ENCODE results near the gene SIK2.
"Not testable (repeated sequence)": the region's sequence is repeated elsewhere in the genome, so short reads cannot be mapped to it uniquely, and the experiment has no call there.

SIK2 gene

GRCh38 chr11:111765320-111765983 lies 163.2 kb downstream of the SIK2 start:
- no peak for DNase-seq

- DNase-seq, result peak; percentile 63 to 72
These were observed 164.0 kb downstream of the SIK2 start, which contains the start of gene PPP2R1B for GRCh38 chr11:111765984-111766833. PPP2R1B (minus strand) TSS chr11:111766389; CDS start chr11:111766361, 28 bp downstream.

GRCh38 chr11:111766834-111767142 lies 164.5 kb downstream of the SIK2 start:
- no peak for DNase-seq

DNA sequence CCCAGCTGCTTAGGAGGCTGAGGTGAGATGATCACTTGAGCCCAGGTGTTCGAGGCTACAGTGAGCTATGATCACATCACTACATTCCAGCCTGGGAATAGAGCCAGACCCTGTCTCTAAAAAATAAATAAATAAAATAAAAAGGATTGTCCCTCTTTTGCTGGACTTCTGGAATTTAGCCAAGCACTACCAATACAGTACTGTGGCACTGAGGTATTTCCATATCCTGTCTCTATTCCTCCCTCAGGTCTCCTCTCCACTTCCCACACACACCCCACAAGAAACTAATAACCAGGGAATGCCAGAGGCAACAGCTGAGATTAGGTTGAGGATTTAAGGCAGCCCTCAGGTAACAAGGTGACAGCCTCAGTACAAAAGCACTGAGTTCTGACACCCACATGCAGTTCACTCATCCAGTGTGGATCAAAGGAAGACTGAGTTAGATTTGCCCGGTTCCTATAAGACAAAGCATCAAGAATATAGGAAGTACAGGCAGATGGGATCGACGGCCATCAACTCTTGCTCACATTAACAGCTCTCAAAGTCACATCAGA lies 168.4 kb downstream of the SIK2 start:
- DNase-seq, result no peak

DNA sequence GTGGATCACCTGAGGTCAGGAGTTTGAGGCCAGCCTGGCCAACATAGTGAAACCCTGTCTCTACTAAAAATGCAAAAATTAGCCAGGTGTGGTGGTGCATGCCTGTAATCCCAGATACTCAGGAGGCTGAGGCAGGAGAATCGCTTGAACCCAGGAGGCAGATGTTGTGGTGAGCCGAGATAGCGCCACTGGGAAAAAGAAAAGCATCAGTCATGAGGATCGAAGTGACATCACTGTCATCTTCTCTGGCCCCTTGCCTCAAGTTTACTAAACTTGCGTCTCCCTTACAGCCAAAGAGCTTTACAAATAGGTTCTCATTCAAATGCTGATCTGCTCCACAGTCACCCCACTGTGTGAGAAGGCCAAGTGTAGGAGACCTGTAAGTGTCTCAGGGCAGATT lies 169.0 kb downstream of the SIK2 start:
- DNase-seq, result not testable (repeated sequence)

- no peak for DNase-seq
These were observed 170.3 kb downstream of the SIK2 start for GRCh38 chr11:111772535-111772934.

GRCh38 chr11:111774955-111775710 lies 172.9 kb downstream of the SIK2 start:
- no peak for DNase-seq

DNA sequence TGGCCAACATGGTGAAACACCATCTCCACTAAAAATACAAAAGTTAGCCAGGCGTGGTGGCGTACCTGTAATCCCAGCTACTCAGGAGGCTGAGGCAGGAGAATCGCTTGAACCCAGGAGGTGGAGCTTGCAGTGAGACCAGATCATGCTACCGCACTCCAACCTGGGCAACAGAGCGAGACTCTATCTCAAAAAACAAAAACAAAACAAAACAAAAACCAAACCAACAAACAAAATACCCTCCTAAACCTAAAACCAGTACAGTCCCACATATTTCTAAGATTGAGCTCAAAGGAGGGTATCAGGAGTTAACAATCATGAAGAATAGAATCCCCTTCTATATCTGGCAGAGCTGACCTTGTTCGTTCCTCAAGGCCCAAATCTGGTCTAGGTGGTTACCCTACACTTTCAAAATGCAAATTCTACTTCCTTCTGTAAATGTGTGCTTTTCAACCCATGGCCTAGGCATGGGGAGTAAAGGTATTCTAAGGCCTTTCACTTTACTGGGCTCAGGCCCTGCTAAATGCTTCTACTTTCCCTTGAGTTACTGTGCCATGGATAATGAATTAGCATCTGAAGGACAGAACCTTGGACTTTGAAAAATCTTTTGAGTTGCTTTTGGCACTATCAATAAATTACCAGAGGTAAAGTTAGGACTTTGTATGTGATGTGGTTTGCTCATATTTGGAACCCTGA lies 174.3 kb downstream of the SIK2 start:
- DNase-seq, result no peak

DNA sequence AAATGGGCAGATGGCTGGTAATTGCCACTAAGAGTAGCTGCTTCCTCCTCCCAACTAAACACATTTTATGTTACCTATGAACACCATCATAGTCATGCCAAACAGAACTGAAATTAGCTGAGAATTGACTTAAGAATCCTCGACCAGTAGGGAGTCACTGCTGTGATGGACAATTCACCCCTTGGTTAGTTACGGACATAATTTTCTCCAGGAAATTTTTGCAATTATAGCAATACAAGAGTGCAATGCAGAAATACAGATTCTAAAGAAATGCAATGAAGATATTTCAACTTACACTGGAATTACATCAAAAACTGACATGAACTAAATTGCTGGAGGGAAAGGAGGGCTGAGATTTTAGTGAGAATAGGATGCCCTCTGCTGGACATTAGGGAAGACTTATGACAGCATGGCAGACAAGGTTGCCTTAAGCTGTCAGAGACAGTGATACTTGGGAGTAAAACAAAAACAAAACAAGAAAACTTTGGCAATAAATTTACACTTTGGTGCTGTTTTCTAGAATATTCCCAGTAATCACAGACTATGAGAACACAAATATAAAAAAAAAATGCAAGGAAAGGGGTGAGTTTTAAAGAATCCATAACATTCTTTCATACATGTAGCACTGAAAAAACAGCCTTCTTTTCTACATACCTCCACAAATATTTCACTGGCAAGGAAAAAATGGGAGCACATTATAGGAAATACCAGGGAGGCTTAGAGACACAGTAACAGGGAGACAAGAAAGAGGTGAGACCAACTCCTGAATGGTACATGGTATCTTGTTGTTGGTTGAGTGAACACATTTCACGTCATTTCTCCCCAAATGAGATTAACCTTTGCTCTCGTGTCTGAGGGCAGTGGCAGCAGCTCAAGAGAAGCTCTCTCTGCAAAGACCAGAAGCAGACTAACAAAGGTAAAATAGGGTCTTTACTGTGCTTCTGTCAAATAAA lies 175.1 kb downstream of the SIK2 start:
- DNase-seq, result peak in 1 of 2 experiments; percentile 4

DNA sequence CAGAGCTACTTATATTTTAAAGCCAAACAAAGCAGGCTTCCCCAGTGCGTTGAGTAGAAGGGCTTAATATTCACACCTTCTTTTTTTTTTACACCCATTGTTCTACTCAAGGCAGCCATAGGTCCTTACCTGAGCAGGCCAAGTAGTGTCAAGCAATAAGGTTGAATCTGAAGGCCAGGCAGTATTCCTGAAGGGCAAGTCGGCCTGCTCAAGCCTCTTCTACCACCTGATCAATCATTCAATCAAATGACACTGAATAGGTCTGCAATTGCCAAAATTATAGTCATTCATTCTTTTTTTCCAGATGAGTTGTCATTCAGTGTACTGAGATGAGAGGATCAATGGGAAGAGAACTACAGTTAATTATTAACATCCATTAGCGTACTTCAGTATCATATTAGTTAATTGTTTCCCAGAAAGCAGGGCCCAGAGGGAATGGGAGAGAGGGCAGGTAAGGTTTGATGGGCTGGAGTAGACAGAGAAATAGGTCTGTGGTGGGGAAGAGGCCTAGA lies 175.9 kb downstream of the SIK2 start:
- no peak for DNase-seq

- DNase-seq, result no peak
These were observed 176.9 kb downstream of the SIK2 start for GRCh38 chr11:111779118-111779517.

Data from stimulated activated CD4-positive, alpha-beta T cell treated with anti-CD3 and anti-CD28 coated beads, Interleukin-4, amount 100 ng/mL, for 4 hours (primary cell).